GM23338 (cell line): ENCODE results near the gene SLAMF6. TPM values are rescaled to one million over a fixed set of nuclear protein-coding genes. Genes with fewer than 3 reads are reported as not detected.
A peak's percentile ranks its signal among the peaks of the same experiment; 100 is the strongest.

Experiments used
- ATAC-seq: fragments of 200-7000 bp; cut with Tn5 transposase; 3 replicates; pipeline ENCODE4 v1.9.1; 2020
- DNase-seq: peaks from one replicate; pipeline ENCODE4 v3.0.0-alpha.2; 2015; ENCODE audit warnings: low spot score
- H2AFZ ChIP-seq: fragments of 200-600 bp; sonication (generic); 2 replicates; pipeline ENCODE4 v1.8.0; 2016; ENCODE audit warnings: antibody characterized with exemption, mild to moderate bottlenecking, moderate library complexity
- H3F3A ChIP-seq: fragments of 200-600 bp; sonication (generic); replicated peaks from 2 replicates; pipeline ENCODE4 v1.8.0; 2017; ENCODE audit warnings: antibody characterized with exemption, mixed run types, low read depth
- H3K27ac ChIP-seq: fragments of 200-600 bp; sonication (generic); 2 replicates; pipeline ENCODE4 v1.6.1; 2016; ENCODE audit warnings: low read depth
- H3K27me3 ChIP-seq: fragments of 200-600 bp; sonication (generic); 2 replicates; pipeline ENCODE4 v1.8.0; 2016; ENCODE audit warnings: mild to moderate bottlenecking, mixed run types, moderate library complexity; ENCODE audit not compliant: insufficient read depth
- H3K36me3 ChIP-seq: fragments of 200-600 bp; sonication (generic); 2 replicates; pipeline ENCODE4 v1.8.0; 2016; ENCODE audit warnings: mild to moderate bottlenecking; ENCODE audit not compliant: insufficient read depth
- H3K4me1 ChIP-seq: fragments of 200-600 bp; sonication (generic); 2 replicates; pipeline ENCODE4 v1.8.0; 2016; ENCODE audit warnings: mild to moderate bottlenecking, moderate library complexity; ENCODE audit not compliant: insufficient read depth
- H3K4me2 ChIP-seq: fragments of 200-600 bp; sonication (generic); 2 replicates; pipeline ENCODE4 v1.7.1; 2017; ENCODE audit warnings: mixed run types
- H3K4me3 ChIP-seq: fragments of 200-600 bp; sonication (generic); 2 replicates; pipeline ENCODE4 v1.6.1; 2016; ENCODE audit warnings: mixed run types
- H3K79me2 ChIP-seq: fragments of 200-600 bp; sonication (generic); replicated peaks from 2 replicates; pipeline ENCODE4 v1.8.0; 2017; ENCODE audit warnings: mild to moderate bottlenecking; ENCODE audit not compliant: insufficient read depth
- H3K9me2 ChIP-seq: fragments of 200-600 bp; sonication (generic); 2 replicates; pipeline ENCODE4 v1.8.0; 2017; ENCODE audit not compliant: insufficient read depth
- H4K20me1 ChIP-seq: fragments of 200-600 bp; sonication (generic); replicated peaks from 2 replicates; pipeline ENCODE4 v1.8.0; 2017; ENCODE audit warnings: mild to moderate bottlenecking; ENCODE audit not compliant: insufficient read depth
- H3K27ac Mint-ChIP-seq: 2 replicates; pipeline ENCODE4 v1.8.0; 2020; ENCODE audit warnings: inconsistent platforms, mild to moderate bottlenecking, moderate library complexity, mixed read lengths
- H3K27me3 Mint-ChIP-seq: 3 replicates; pipeline ENCODE4 v1.8.0; 2022; ENCODE audit warnings: low read depth, mild to moderate bottlenecking, moderate library complexity, mixed read lengths, inconsistent platforms; ENCODE audit not compliant: insufficient read depth, poor library complexity
- H3K36me3 Mint-ChIP-seq: 3 replicates; pipeline ENCODE4 v1.8.0; 2021; ENCODE audit warnings: low read depth, mild to moderate bottlenecking, inconsistent platforms, moderate library complexity, mixed read lengths
- H3K4me1 Mint-ChIP-seq: 3 replicates; pipeline ENCODE4 v1.8.0; 2020; ENCODE audit warnings: mild to moderate bottlenecking, inconsistent platforms, mixed read lengths
- H3K4me3 Mint-ChIP-seq: 3 replicates; pipeline ENCODE4 v1.8.0; 2021; ENCODE audit warnings: moderate library complexity, mild to moderate bottlenecking, inconsistent platforms, mixed read lengths
- H3K9me3 Mint-ChIP-seq: 3 replicates; pipeline ENCODE4 v1.8.0; 2020; ENCODE audit warnings: moderate library complexity, mild to moderate bottlenecking, inconsistent platforms, mixed read lengths
- CREB1 ChIP-seq: fragments of 250-450 bp; sonication (Bioruptor Pico); IDR thresholded peaks from 2 replicates; pipeline ENCODE4 v1.5.0; 2020; ENCODE audit warnings: low read depth, mild to moderate bottlenecking, moderate library complexity
- EZH2 ChIP-seq: fragments of 200-600 bp; sonication (generic); IDR thresholded peaks from one replicate; pipeline ENCODE4 v1.8.0; 2017; ENCODE audit warnings: antibody characterized with exemption, mild to moderate bottlenecking, low read depth; ENCODE audit not compliant: unreplicated experiment
- EZH2phosphoT487 ChIP-seq: fragments of 200-600 bp; sonication (generic); IDR thresholded peaks from one replicate; pipeline ENCODE4 v1.8.1; 2018; ENCODE audit warnings: antibody characterized with exemption; ENCODE audit not compliant: unreplicated experiment
- JUNB ChIP-seq: IDR thresholded peaks from one replicate; pipeline ENCODE4 v1.6.1; 2016; ENCODE audit warnings: antibody characterized with exemption; ENCODE audit not compliant: unreplicated experiment
- NANOG ChIP-seq: IDR thresholded peaks from 2 replicates; pipeline ENCODE4 v1.6.1; 2016; ENCODE audit warnings: antibody characterized with exemption, borderline replicate concordance
- POLR2AphosphoS5 ChIP-seq: IDR thresholded peaks from 2 replicates; pipeline ENCODE4 v1.6.1; 2016; ENCODE audit warnings: antibody characterized with exemption, low read depth
- STAT1 ChIP-seq: IDR thresholded peaks from one replicate; pipeline ENCODE4 v1.6.1; 2016; ENCODE audit warnings: antibody characterized with exemption; ENCODE audit not compliant: unreplicated experiment
- ZNF114 ChIP-seq: fragments of 250-450 bp; sonication (Bioruptor Pico); IDR thresholded peaks from 2 replicates; pipeline ENCODE4 v1.5.0; 2020; ENCODE audit warnings: mild to moderate bottlenecking, moderate library complexity
- ZNF331 ChIP-seq: fragments of 250-450 bp; sonication (Bioruptor Pico); IDR thresholded peaks from 2 replicates; pipeline ENCODE4 v1.5.0; 2020; ENCODE audit warnings: low read depth, mild to moderate bottlenecking, moderate library complexity
- polyA plus RNA-seq: library from polyadenylated mRNA; unstranded; fragments of >200 nt; fragmentation: Nextera tagmentation; extraction: Ambion mirVana; gene quantifications from 2 replicates; pipeline ENCODE4 v1.2.1, GENCODE V29; 2016
- total RNA-seq: library from RNA; depleted of rRNA; stranded (reverse); fragments of >200 nt; shearing (Covaris generic); gene quantifications from 2 replicates; pipeline ENCODE4 v1.2.3, GENCODE V29; 2014
- TF ChIP-seq, protein P1 (sequence below): IDR thresholded peaks from one replicate; pipeline ENCODE4 v1.6.1; 2018; ENCODE audit warnings: antibody characterized with exemption; ENCODE audit not compliant: unreplicated experiment
- TF ChIP-seq, protein P2 (sequence below): fragments of 250-450 bp; sonication (Bioruptor Pico); IDR thresholded peaks from 2 replicates; pipeline ENCODE4 v1.5.0; 2020; ENCODE audit warnings: mild to moderate bottlenecking, moderate library complexity
- TF ChIP-seq, protein P3 (sequence below): IDR thresholded peaks from 2 replicates; pipeline ENCODE4 v1.6.1; 2016; ENCODE audit warnings: antibody characterized with exemption
- TF ChIP-seq, protein P4 (sequence below), 2 experiments: fragments of 200-600 bp in 1 of 2; sonication (generic) in 1 of 2; conservative IDR thresholded peaks; 2 replicates each; pipeline versions ENCODE4 v1.5.1 to v1.6.1; 2016 to 2017; ENCODE audit warnings: antibody characterized with exemption in 2 of 2, low read depth in 2 of 2, mild to moderate bottlenecking in 2 of 2, moderate library complexity in 1 of 2

SLAMF6 gene
- total and polyA plus RNA-seq, 2 experiments from 2014 or later: not detected

DNA sequence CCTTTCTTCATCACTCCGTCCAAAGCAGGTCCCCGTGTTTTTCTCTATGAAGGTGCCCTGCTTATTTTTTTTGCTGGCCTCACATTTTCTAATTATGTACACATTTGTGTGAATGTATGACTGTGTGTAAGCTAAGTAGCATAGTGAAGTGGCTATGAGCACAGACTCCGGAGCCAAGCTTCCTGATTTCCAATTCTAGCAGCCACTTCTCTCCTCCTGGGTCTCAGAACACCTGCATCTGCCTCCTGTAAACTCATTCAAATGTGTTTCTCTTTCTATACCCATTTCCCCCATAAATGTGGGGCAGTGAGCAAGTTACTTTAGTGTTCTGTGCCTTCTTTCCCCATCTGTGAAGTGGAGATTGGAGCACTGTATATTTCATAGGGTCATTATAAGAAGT lies 2.1 kb downstream of the SLAMF6 start:
- Histone ChIP-seq H3K4me1 (peaks cover 26% of the 10 kb centered on the region), H3K79me2 (no peaks in the 10 kb centered on the region), H3K27ac (no peak overlapping the region), H3K27me3 (no peaks in the 10 kb centered on the region), H4K20me1 (no peaks in the 10 kb centered on the region), H3K4me2 (0 out of 2 replicates have a peak overlapping the region, but pooled peaks have one; percentile 13), H2AFZ (peak overlapping the region; percentile 14; the same call in 1 of the 2 replicates), H3K9me2 (no peaks in the 10 kb centered on the region), H3K4me3 (no peak overlapping the region), H3K36me3 (no peaks in the 10 kb centered on the region), H3F3A (no peaks in the 10 kb centered on the region)
- Mint-ChIP-seq H3K4me3 (no peak overlapping the region; the same call in 2 of the 3 replicates), H3K9me3 (peaks cover 4% of the 10 kb centered on the region; the same call in 2 of the 3 replicates), H3K4me1 (peaks cover 27% of the 10 kb centered on the region), H3K27me3 (peaks cover 4% of the 10 kb centered on the region), H3K27ac (no peak overlapping the region), H3K36me3 (no peaks in the 10 kb centered on the region)
- TF ChIP-seq ZNF331 (CRISPR knock-in tag) (no peak), JUNB (no peak), NANOG (no peak), CREB1 (CRISPR knock-in tag) (no peak), EZH2 (no peak), EZH2phosphoT487 (no peak), STAT1 (no peak), ZNF114 (CRISPR knock-in tag) (no peak), POLR2AphosphoS5 (no peak)
- TF ChIP-seq, protein P1, sequence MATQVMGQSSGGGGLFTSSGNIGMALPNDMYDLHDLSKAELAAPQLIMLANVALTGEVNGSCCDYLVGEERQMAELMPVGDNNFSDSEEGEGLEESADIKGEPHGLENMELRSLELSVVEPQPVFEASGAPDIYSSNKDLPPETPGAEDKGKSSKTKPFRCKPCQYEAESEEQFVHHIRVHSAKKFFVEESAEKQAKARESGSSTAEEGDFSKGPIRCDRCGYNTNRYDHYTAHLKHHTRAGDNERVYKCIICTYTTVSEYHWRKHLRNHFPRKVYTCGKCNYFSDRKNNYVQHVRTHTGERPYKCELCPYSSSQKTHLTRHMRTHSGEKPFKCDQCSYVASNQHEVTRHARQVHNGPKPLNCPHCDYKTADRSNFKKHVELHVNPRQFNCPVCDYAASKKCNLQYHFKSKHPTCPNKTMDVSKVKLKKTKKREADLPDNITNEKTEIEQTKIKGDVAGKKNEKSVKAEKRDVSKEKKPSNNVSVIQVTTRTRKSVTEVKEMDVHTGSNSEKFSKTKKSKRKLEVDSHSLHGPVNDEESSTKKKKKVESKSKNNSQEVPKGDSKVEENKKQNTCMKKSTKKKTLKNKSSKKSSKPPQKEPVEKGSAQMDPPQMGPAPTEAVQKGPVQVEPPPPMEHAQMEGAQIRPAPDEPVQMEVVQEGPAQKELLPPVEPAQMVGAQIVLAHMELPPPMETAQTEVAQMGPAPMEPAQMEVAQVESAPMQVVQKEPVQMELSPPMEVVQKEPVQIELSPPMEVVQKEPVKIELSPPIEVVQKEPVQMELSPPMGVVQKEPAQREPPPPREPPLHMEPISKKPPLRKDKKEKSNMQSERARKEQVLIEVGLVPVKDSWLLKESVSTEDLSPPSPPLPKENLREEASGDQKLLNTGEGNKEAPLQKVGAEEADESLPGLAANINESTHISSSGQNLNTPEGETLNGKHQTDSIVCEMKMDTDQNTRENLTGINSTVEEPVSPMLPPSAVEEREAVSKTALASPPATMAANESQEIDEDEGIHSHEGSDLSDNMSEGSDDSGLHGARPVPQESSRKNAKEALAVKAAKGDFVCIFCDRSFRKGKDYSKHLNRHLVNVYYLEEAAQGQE: no peak
- TF ChIP-seq, protein P2, sequence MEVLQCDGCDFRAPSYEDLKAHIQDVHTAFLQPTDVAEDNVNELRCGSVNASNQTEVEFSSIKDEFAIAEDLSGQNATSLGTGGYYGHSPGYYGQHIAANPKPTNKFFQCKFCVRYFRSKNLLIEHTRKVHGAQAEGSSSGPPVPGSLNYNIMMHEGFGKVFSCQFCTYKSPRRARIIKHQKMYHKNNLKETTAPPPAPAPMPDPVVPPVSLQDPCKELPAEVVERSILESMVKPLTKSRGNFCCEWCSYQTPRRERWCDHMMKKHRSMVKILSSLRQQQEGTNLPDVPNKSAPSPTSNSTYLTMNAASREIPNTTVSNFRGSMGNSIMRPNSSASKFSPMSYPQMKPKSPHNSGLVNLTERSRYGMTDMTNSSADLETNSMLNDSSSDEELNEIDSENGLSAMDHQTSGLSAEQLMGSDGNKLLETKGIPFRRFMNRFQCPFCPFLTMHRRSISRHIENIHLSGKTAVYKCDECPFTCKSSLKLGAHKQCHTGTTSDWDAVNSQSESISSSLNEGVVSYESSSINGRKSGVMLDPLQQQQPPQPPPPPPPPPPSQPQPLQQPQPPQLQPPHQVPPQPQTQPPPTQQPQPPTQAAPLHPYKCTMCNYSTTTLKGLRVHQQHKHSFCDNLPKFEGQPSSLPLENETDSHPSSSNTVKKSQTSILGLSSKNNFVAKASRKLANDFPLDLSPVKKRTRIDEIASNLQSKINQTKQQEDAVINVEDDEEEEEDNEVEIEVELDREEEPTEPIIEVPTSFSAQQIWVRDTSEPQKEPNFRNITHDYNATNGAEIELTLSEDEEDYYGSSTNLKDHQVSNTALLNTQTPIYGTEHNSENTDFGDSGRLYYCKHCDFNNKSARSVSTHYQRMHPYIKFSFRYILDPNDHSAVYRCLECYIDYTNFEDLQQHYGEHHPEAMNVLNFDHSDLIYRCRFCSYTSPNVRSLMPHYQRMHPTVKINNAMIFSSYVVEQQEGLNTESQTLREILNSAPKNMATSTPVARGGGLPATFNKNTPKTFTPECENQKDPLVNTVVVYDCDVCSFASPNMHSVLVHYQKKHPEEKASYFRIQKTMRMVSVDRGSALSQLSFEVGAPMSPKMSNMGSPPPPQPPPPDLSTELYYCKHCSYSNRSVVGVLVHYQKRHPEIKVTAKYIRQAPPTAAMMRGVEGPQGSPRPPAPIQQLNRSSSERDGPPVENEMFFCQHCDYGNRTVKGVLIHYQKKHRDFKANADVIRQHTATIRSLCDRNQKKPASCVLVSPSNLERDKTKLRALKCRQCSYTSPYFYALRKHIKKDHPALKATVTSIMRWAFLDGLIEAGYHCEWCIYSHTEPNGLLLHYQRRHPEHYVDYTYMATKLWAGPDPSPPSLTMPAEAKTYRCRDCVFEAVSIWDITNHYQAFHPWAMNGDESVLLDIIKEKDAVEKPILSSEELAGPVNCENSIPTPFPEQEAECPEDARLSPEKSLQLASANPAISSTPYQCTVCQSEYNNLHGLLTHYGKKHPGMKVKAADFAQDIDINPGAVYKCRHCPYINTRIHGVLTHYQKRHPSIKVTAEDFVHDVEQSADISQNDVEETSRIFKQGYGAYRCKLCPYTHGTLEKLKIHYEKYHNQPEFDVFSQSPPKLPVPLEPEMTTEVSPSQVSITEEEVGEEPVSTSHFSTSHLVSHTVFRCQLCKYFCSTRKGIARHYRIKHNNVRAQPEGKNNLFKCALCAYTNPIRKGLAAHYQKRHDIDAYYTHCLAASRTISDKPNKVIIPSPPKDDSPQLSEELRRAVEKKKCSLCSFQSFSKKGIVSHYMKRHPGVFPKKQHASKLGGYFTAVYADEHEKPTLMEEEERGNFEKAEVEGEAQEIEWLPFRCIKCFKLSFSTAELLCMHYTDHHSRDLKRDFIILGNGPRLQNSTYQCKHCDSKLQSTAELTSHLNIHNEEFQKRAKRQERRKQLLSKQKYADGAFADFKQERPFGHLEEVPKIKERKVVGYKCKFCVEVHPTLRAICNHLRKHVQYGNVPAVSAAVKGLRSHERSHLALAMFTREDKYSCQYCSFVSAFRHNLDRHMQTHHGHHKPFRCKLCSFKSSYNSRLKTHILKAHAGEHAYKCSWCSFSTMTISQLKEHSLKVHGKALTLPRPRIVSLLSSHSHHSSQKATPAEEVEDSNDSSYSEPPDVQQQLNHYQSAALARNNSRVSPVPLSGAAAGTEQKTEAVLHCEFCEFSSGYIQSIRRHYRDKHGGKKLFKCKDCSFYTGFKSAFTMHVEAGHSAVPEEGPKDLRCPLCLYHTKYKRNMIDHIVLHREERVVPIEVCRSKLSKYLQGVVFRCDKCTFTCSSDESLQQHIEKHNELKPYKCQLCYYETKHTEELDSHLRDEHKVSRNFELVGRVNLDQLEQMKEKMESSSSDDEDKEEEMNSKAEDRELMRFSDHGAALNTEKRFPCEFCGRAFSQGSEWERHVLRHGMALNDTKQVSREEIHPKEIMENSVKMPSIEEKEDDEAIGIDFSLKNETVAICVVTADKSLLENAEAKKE (CRISPR knock-in tag): no peak
- TF ChIP-seq, protein P3, sequence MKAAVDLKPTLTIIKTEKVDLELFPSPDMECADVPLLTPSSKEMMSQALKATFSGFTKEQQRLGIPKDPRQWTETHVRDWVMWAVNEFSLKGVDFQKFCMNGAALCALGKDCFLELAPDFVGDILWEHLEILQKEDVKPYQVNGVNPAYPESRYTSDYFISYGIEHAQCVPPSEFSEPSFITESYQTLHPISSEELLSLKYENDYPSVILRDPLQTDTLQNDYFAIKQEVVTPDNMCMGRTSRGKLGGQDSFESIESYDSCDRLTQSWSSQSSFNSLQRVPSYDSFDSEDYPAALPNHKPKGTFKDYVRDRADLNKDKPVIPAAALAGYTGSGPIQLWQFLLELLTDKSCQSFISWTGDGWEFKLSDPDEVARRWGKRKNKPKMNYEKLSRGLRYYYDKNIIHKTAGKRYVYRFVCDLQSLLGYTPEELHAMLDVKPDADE: no peak
- TF ChIP-seq, protein P4, sequence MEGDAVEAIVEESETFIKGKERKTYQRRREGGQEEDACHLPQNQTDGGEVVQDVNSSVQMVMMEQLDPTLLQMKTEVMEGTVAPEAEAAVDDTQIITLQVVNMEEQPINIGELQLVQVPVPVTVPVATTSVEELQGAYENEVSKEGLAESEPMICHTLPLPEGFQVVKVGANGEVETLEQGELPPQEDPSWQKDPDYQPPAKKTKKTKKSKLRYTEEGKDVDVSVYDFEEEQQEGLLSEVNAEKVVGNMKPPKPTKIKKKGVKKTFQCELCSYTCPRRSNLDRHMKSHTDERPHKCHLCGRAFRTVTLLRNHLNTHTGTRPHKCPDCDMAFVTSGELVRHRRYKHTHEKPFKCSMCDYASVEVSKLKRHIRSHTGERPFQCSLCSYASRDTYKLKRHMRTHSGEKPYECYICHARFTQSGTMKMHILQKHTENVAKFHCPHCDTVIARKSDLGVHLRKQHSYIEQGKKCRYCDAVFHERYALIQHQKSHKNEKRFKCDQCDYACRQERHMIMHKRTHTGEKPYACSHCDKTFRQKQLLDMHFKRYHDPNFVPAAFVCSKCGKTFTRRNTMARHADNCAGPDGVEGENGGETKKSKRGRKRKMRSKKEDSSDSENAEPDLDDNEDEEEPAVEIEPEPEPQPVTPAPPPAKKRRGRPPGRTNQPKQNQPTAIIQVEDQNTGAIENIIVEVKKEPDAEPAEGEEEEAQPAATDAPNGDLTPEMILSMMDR (conservative IDR thresholded peaks at IDR 0.05; ENCODE audit: low read depth in 2 of 2): no peak
- DNase-seq (no peak), ATAC-seq (no peak)
